Large intestine (tissue), 3 donors: ENCODE results near the gene DNAJC1. TPM values are rescaled to one million over a fixed set of nuclear protein-coding genes. Genes with fewer than 3 reads are reported as not detected.

Experiments used
- DNase-seq, 2 donors: peaks; one replicate each; pipeline versions ENCODE4 v3.0.0 to v3.0.0-alpha.2; 2013
- H3K27ac ChIP-seq: one replicate; pipeline ENCODE4 v1.5.1; 2013; ENCODE audit warnings: low read length
- H3K27me3 ChIP-seq: 2 replicates; pipeline ENCODE4 v1.6.1; 2013; ENCODE audit warnings: low read length; ENCODE audit not compliant: control insufficient read depth, insufficient read depth
- H3K36me3 ChIP-seq: 2 replicates; pipeline ENCODE4 v1.6.1; 2013; ENCODE audit warnings: low read length; ENCODE audit not compliant: control insufficient read depth, insufficient read depth
- H3K4me1 ChIP-seq: one replicate; pipeline ENCODE4 v1.6.1; 2013; ENCODE audit warnings: low read length; ENCODE audit not compliant: control insufficient read depth, insufficient read depth
- H3K4me3 ChIP-seq: one replicate; pipeline ENCODE4 v1.5.1; 2013; ENCODE audit warnings: low read length
- H3K9me3 ChIP-seq: one replicate; pipeline ENCODE4 v1.6.1; 2013; ENCODE audit warnings: mild to moderate bottlenecking, low read depth, low read length, moderate library complexity; ENCODE audit not compliant: control insufficient read depth
- WGBS: methylation state at CpG from one replicate; pipeline ENCODE4 v1.1.5; 2013; ENCODE audit warnings: low lambda C conversion rate; ENCODE audit not compliant: insufficient coverage; 5-methylcytosine and 5-hydroxymethylcytosine counted together
- polyA plus RNA-seq: library from polyadenylated mRNA; unstranded; fragments of 120-200 nt; gene quantifications from one replicate; pipeline ENCODE4 v1.2.1, GENCODE V29; 2013

The DNAJC1 gene
- polyA plus RNA-seq, 1 donor = 25.2 TPM

- Histone ChIP-seq H3K36me3 (peaks cover 44% of the 10 kb centered on the region), H3K4me1 (no peaks in the 10 kb centered on the region), H3K4me3 (no peak overlapping the region), H3K27ac (no peak overlapping the region), H3K27me3 (no peaks in the 10 kb centered on the region), H3K9me3 (no peaks in the 10 kb centered on the region)
- DNase-seq = peak in 1 of 2 donors; percentile 58
- WGBS = 81% methylated on average over 2 of the region's 6 CpGs
These were observed 269.8 kb downstream of the DNAJC1 start for GRCh38 chr10:21733710-21734109.

GRCh38 chr10:21732067-21732772 lies 271.3 kb downstream of the DNAJC1 start:
- peak; percentile 55 to 59 for DNase-seq
- Histone ChIP-seq H3K36me3 (peaks cover 36% of the 10 kb centered on the region), H3K27me3 (no peaks in the 10 kb centered on the region), H3K4me1 (no peaks in the 10 kb centered on the region), H3K27ac (no peak overlapping the region), H3K9me3 (no peaks in the 10 kb centered on the region), H3K4me3 (no peak overlapping the region)
- WGBS = 24% methylated on average over 2 of the region's 10 CpGs

- Histone ChIP-seq H3K36me3 (peaks cover 13% of the 10 kb centered on the region), H3K4me3 (no peak overlapping the region), H3K4me1 (peaks cover 8% of the 10 kb centered on the region), H3K9me3 (no peaks in the 10 kb centered on the region), H3K27me3 (no peaks in the 10 kb centered on the region), H3K27ac (no peak overlapping the region)
- WGBS = no CpG with 5 or more reads among the region's 3 CpGs
- no peak for DNase-seq
These were observed 274.9 kb downstream of the DNAJC1 start for GRCh38 chr10:21728618-21729017.

GRCh38 chr10:21727452-21728168 lies 275.9 kb downstream of the DNAJC1 start:
- peak in 1 of 2 donors; percentile 39 for DNase-seq
- H3K9me3 ChIP-seq = no peaks in the 10 kb centered on the region
- H3K4me1 ChIP-seq = peaks cover 8% of the 10 kb centered on the region
- H3K4me3 ChIP-seq = no peak overlapping the region
- no peak overlapping the region for H3K27ac ChIP-seq
- WGBS = 25% methylated on average over 6 of the region's 13 CpGs
- peaks cover 16% of the 10 kb centered on the region for H3K36me3 ChIP-seq
- H3K27me3 ChIP-seq = no peaks in the 10 kb centered on the region

- WGBS = 80% methylated on average over 2 of the region's 3 CpGs
- no peak for DNase-seq
These were observed 276.8 kb downstream of the DNAJC1 start for GRCh38 chr10:21726601-21727225.

GRCh38 chr10:21724687-21725367 lies 278.7 kb downstream of the DNAJC1 start:
- Histone ChIP-seq H3K27ac (peak overlapping the region; percentile 8), H3K4me3 (no peak overlapping the region)
- whole genome bisulfite sequencing = no CpG with 5 or more reads among the region's 4 CpGs

More at GRCh38 chr10:21726601-21727225, 276.8 kb downstream of the DNAJC1 start:
- Histone ChIP-seq H3K27ac (no peak overlapping the region), H3K27me3 (no peaks in the 10 kb centered on the region), H3K36me3 (peaks cover 16% of the 10 kb centered on the region), H3K4me1 (peaks cover 8% of the 10 kb centered on the region), H3K4me3 (no peak overlapping the region), H3K9me3 (no peaks in the 10 kb centered on the region)

GRCh38 chr10:21724020-21724589 lies 279.4 kb downstream of the DNAJC1 start:
- Histone ChIP-seq H3K4me3 (no peak overlapping the region), H3K36me3 (peaks cover 7% of the 10 kb centered on the region), H3K9me3 (no peaks in the 10 kb centered on the region), H3K4me1 (peaks cover 11% of the 10 kb centered on the region), H3K27ac (peak overlapping the region; percentile 8), H3K27me3 (no peaks in the 10 kb centered on the region)
- 59% methylated on average over 4 of the region's 7 CpGs for WGBS
- DNase-seq = peak in 1 of 2 donors; percentile 14

More at GRCh38 chr10:21724687-21725367, 278.7 kb downstream of the DNAJC1 start:
- Histone ChIP-seq H3K27me3 (no peaks in the 10 kb centered on the region), H3K4me1 (peaks cover 11% of the 10 kb centered on the region), H3K36me3 (peaks cover 11% of the 10 kb centered on the region), H3K9me3 (no peaks in the 10 kb centered on the region)
- peak; percentile 94 to 97 for DNase-seq

- H3K4me3 ChIP-seq = no peak overlapping the region
- no CpG with 5 or more reads among the region's 2 CpGs for WGBS
These were observed 281.3 kb downstream of the DNAJC1 start for GRCh38 chr10:21722209-21722608.

GRCh38 chr10:21721000-21721665 lies 282.4 kb downstream of the DNAJC1 start:
- H3K4me1 ChIP-seq = peaks cover 11% of the 10 kb centered on the region
- 96% methylated on average over 4 of the region's 6 CpGs for WGBS
- no peak overlapping the region for H3K4me3 ChIP-seq
- H3K36me3 ChIP-seq = peaks cover 7% of the 10 kb centered on the region
- no peaks in the 10 kb centered on the region for H3K9me3 ChIP-seq
- no peak overlapping the region for H3K27ac ChIP-seq
- DNase-seq = no peak
- no peaks in the 10 kb centered on the region for H3K27me3 ChIP-seq

More at GRCh38 chr10:21722209-21722608, 281.3 kb downstream of the DNAJC1 start:
- Histone ChIP-seq H3K4me1 (peaks cover 11% of the 10 kb centered on the region), H3K27ac (no peak overlapping the region), H3K36me3 (peaks cover 7% of the 10 kb centered on the region), H3K27me3 (no peaks in the 10 kb centered on the region), H3K9me3 (no peaks in the 10 kb centered on the region)
- no peak for DNase-seq
